ENCODE data around the gene FAM193B.

- no peak for TF ChIP-seq EZH2 (IDR thresholded peaks at IDR 0.05; ENCODE audit: borderline replicate concordance, low read depth, low read length, poor library complexity, severe bottlenecking)
- no peak for TF ChIP-seq CTCF (conservative IDR thresholded peaks at IDR 0.05; ENCODE audit: low read depth, low read length)
Measured at GRCh38 chr5:177472460-177473442, 81.6 kb downstream of the FAM193B start.
